Sigmoid colon (tissue), 7 donors: Measurements from ENCODE around the gene KCTD1. TPM values are rescaled to one million over a fixed set of nuclear protein-coding genes. Genes with fewer than 3 reads are reported as not detected.
A peak's percentile ranks its signal among the peaks of the same experiment; 100 is the strongest.

ENCODE experiments used
- DNase-seq: peaks from one replicate; pipeline ENCODE4 v3.0.0-alpha.2; 2019
- H3K27ac ChIP-seq, 4 donors: fragments of 200-600 bp; sonication (generic); one replicate each; pipeline ENCODE4 v1.5.1; 2016 to 2019; ENCODE audit warnings: mild to moderate bottlenecking in 1 of 4
- H3K27me3 ChIP-seq, 3 donors: fragments of 200-600 bp; sonication (generic); one replicate each; pipeline ENCODE4 v1.5.1; 2019; ENCODE audit warnings: mild to moderate bottlenecking in 1 of 3
- H3K36me3 ChIP-seq, 4 donors: fragments of 200-600 bp; sonication (generic); one replicate each; pipeline ENCODE4 v1.5.1; 2016 to 2019
- H3K4me1 ChIP-seq, 4 donors: fragments of 200-600 bp; sonication (generic); one replicate each; pipeline ENCODE4 v1.5.1; 2017 to 2019
- H3K4me3 ChIP-seq, 4 donors: fragments of 200-600 bp; sonication (generic); one replicate each; pipeline ENCODE4 v1.5.1; 2017 to 2019; ENCODE audit warnings: mild to moderate bottlenecking in 2 of 4, moderate library complexity in 1 of 4
- H3K9me3 ChIP-seq, 4 donors: fragments of 200-600 bp in 3 of 4; sonication (generic) in 3 of 4; one replicate each; pipeline versions ENCODE4 v1.5.1 to v1.6.1; 2013 to 2019
- EP300 ChIP-seq, 4 donors: sonication (generic); formaldehyde crosslinking; IDR thresholded peaks; one replicate each; pipeline ENCODE4 v1.6.1; 2017; ENCODE audit warnings: antibody characterized with exemption in 4 of 4
- POLR2A ChIP-seq, 2 donors: fragments of 450-650 bp; IDR thresholded peaks; one replicate each; pipeline ENCODE4 v1.6.1; 2016; ENCODE audit warnings: antibody characterized with exemption in 2 of 2, mild to moderate bottlenecking in 2 of 2, moderate library complexity in 2 of 2
- POLR2AphosphoS5 ChIP-seq, 4 donors: sonication (generic); formaldehyde crosslinking; IDR thresholded peaks; one replicate each; pipeline ENCODE4 v1.6.1; 2017; ENCODE audit warnings: antibody characterized with exemption in 4 of 4
- WGBS, 2 donors: extraction: QIAGEN DNeasy Blood & Tissue Kit; methylation state at CpG; one replicate each; pipeline ENCODE4 v1.1.7; 2013; 5-methylcytosine and 5-hydroxymethylcytosine counted together
- intact Hi-C: fragments of 100-400 bp; cut with DNase I; formaldehyde crosslinking; loops from one replicate; pipeline ENCODE4 v1.15.1; 2023
- polyA plus RNA-seq, 3 donors: library from polyadenylated mRNA; stranded (reverse); fragments of 200-250 nt; gene quantifications; one replicate each; pipeline ENCODE4 v1.2.3, GENCODE V29; 2013
- total RNA-seq, 4 donors: library from RNA; depleted of rRNA; stranded (reverse); fragments of >200 nt; gene quantifications; one replicate each; pipeline ENCODE4 v1.1.0, GENCODE V29; 2016
- TF ChIP-seq, protein P1 (sequence below), 4 experiments: fragments of 450-650 bp in 3 of 4; fragments of 200-600 bp in 1 of 4; IDR thresholded peaks; one replicate each; pipeline ENCODE4 v1.5.1; 2016 to 2019; ENCODE audit warnings: antibody characterized with exemption in 4 of 4, mild to moderate bottlenecking in 3 of 4, moderate library complexity in 2 of 4
- donor health status: healthy with polysubstance abuse.
- donor health status: Bipolar disorder and iron deficiency.
- donor health status: healthy.

Gene KCTD1
- total and polyA plus RNA-seq, 7 donors: 3.4 to 22.4 (median 10.9) TPM

DNA sequence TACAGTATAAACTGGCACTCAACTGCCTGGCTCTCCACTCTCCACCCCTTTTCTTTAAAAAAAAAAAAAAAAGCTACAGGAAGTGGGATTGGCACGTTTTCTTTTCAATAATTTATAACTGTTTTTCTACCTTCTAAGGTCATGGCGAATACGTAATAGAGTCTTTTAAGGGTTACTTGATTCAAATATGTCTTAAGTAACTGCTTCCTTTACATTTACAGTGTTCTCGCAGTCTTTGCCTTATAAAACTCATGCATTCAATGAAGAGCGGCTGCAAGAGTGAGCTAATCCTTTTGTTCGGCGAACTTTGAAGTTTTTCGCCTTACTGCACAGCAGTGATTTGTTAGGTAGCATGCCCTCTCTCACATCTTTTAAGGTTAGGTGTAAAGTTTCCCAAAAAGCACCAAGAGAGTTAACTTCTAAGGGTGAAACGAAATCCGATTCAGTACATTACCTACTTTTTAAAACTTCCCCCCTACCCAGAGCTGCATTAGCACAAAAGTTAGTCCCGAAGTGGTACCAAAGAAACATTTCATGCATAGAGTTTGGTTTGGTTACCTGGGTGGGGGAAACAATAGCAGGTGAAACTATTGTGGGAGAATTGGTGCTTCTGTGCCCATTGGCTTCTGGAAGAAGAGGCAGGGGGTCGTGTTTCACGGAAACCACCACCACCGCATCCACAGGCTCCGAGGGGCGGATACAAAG, 2.0 kb downstream of the KCTD1 start:
- no peak for DNase-seq
- H3K4me1 ChIP-seq: peaks cover 0 to 56% (median 52%) of the 10 kb centered on the region in 4 donors
- intact Hi-C loops: loop anchor here (5.0 to 10.0 kb wide), 3 partner anchors 111 to 452 kb away; partner anchors contain the start of gene SS18
- peaks cover 9 to 20% (median 14%) of the 10 kb centered on the region in 3 donors for H3K27me3 ChIP-seq
- H3K9me3 ChIP-seq: no peaks in the 10 kb centered on the region
- no peak overlapping the region for H3K27ac ChIP-seq
- WGBS, 2 donors: 83 to 89% methylated on average over 16 of the region's 16 CpGs
- H3K36me3 ChIP-seq: no peaks in the 10 kb centered on the region
- no peak for TF ChIP-seq EP300 (IDR thresholded peaks at IDR 0.05)
- TF ChIP-seq, protein P1, sequence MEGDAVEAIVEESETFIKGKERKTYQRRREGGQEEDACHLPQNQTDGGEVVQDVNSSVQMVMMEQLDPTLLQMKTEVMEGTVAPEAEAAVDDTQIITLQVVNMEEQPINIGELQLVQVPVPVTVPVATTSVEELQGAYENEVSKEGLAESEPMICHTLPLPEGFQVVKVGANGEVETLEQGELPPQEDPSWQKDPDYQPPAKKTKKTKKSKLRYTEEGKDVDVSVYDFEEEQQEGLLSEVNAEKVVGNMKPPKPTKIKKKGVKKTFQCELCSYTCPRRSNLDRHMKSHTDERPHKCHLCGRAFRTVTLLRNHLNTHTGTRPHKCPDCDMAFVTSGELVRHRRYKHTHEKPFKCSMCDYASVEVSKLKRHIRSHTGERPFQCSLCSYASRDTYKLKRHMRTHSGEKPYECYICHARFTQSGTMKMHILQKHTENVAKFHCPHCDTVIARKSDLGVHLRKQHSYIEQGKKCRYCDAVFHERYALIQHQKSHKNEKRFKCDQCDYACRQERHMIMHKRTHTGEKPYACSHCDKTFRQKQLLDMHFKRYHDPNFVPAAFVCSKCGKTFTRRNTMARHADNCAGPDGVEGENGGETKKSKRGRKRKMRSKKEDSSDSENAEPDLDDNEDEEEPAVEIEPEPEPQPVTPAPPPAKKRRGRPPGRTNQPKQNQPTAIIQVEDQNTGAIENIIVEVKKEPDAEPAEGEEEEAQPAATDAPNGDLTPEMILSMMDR (IDR thresholded peaks at IDR 0.05): no peak
- TF ChIP-seq POLR2AphosphoS5 (IDR thresholded peaks at IDR 0.05): no peak
- TF ChIP-seq POLR2A (IDR thresholded peaks at IDR 0.05): no peak
- H3K4me3 ChIP-seq: peak overlapping the region in 2 of 4 donors; percentile 69 to 70

DNA sequence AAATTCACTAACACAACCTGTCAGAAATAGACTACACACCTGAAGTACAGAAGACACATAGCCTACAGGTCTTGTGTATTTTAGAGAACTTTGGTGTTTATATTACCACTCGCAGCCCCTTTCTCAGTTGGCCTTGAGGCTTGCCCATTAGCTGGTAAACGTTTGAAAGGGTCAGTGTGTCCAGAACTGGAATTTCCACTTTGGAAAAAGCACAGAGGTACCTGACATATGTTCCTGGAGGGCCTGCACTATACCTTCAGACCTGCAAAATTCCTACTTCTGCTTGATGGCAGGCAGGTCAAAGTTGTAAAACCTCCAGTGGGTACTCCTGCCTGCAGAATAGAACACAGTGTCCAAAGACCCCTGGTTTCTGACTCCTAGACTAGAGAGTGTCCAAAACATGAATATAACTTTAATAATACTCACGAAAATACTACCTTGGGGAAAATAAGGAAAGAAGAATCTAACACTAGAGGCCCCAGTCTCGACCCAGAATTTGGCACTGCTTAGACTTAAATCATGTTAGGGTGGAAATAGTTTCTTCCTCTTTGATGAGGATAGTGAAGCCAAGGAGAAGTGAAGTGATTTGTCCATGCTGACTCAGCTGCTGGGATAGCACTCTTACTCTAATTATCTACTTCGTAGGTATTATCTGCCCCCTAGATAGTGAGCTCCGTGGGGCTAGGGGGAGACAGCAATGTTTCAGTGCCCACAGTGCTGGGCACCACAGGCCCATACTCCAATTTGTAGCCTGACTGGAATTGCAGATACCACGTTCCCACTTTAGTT, 2.8 kb downstream of the KCTD1 start:
- no peak for DNase-seq
- Histone ChIP-seq H3K9me3 (no peaks in the 10 kb centered on the region), H3K27ac (no peak overlapping the region), H3K4me3 (peak overlapping the region in 1 of 4 donors; percentile 2), H3K36me3 (no peaks in the 10 kb centered on the region), H3K4me1 (peaks cover 0 to 48% (median 45%) of the 10 kb centered on the region in 4 donors), H3K27me3 (peaks cover under 1 to 12% (median 6%) of the 10 kb centered on the region in 3 donors)
- WGBS, 2 donors: 33 to 74% methylated on average over 7 of the region's 7 CpGs
- intact Hi-C loops: loop anchor here (5.0 to 10.0 kb wide), 3 partner anchors 112 to 451 kb away; partner anchors contain the start of gene SS18
- no peak for TF ChIP-seq POLR2AphosphoS5 (IDR thresholded peaks at IDR 0.05)
- no peak for TF ChIP-seq POLR2A (IDR thresholded peaks at IDR 0.05)
- TF ChIP-seq, protein P1 (IDR thresholded peaks at IDR 0.05): no peak
- no peak for TF ChIP-seq EP300 (IDR thresholded peaks at IDR 0.05)

DNA sequence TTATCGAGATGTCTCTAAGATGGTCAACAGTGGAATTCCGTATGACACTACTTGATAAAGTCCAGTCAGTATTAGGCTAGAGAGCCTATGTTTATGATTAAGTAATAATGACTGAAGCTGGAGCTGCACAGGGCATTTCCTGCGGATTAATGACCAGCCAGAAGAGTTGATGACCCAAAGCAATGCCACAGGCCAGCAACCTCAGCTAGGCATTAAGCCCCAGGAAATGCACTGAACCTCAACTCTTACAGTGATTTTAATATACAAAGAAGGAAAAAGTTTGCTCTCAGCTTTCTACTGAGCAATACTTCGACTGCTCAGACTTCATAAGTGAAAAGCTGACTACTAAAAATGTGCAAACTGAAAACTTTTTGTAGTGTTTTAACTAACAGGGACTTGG, 3.9 kb downstream of the KCTD1 start:
- DNase-seq: no peak
- Histone ChIP-seq H3K27me3 (peaks cover 0 to 1% (median 0%) of the 10 kb centered on the region in 3 donors), H3K27ac (no peak overlapping the region), H3K9me3 (no peaks in the 10 kb centered on the region), H3K36me3 (no peaks in the 10 kb centered on the region), H3K4me3 (peak overlapping the region in 1 of 4 donors; percentile 2), H3K4me1 (peaks cover 0 to 46% (median 34%) of the 10 kb centered on the region in 4 donors)
- intact Hi-C loops: loop anchor here (10.0 kb wide), 2 partner anchors 160 to 450 kb away; partner anchors contain the start of gene SS18
- TF ChIP-seq POLR2AphosphoS5 (IDR thresholded peaks at IDR 0.05): no peak
- TF ChIP-seq, protein P1 (IDR thresholded peaks at IDR 0.05): no peak
- TF ChIP-seq POLR2A (IDR thresholded peaks at IDR 0.05): no peak
- no peak for TF ChIP-seq EP300 (IDR thresholded peaks at IDR 0.05)
- WGBS, 2 donors: 73 to 87% methylated on average over 4 of the region's 4 CpGs

DNA sequence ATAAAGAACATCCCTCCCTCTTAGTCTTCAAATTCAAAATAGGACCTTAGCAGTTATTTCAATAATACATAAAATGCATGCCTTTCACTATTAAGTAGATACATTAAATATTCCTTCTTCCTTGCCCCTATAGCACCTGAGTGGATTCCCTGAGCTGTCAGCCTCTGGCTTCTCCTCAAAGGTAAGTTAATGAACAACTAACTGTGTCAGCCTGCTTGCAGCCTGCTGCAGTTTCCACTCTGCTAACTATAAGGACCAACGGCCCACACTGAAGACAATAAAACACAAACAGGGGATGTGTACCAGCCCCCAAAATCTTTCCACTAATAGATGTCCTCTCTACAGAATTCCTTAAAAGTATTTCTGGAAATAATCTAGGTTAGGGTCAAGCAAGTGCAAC, 5.0 kb downstream of the KCTD1 start:
- intact Hi-C loops: loop anchor here (10.0 kb wide), 2 partner anchors 159 to 449 kb away; partner anchors contain the start of gene SS18
- H3K4me3 ChIP-seq: no peak overlapping the region
- H3K9me3 ChIP-seq: no peaks in the 10 kb centered on the region
- H3K4me1 ChIP-seq: peaks cover 0 to 42% (median 26%) of the 10 kb centered on the region in 4 donors
- WGBS, 2 donors: 14 to 66% methylated on average over 1 of the region's 1 CpG
- no peak overlapping the region for H3K27ac ChIP-seq
- TF ChIP-seq POLR2A (IDR thresholded peaks at IDR 0.05) (no peak), POLR2AphosphoS5 (IDR thresholded peaks at IDR 0.05) (no peak), EP300 (IDR thresholded peaks at IDR 0.05) (no peak)
- TF ChIP-seq, protein P1 (IDR thresholded peaks at IDR 0.05): no peak
- no peaks in the 10 kb centered on the region for H3K36me3 ChIP-seq
- no peak for DNase-seq
- H3K27me3 ChIP-seq: no peaks in the 10 kb centered on the region
